ENCODE measurements around the gene CCNJ.
"Not testable (repeated sequence)": the region's sequence is repeated elsewhere in the genome, so short reads cannot be mapped to it uniquely, and the experiment has no call there.

The CCNJ gene

GRCh38 chr10:96043033-96043892 lies at the start of gene CCNJ:
Gene CCNJ (plus strand): TSS chr10:96043583. CDS start chr10:96044394, 811 bp downstream.
- peak; percentile 37 for DNase-seq (ENCODE audit: low read depth)

- not testable (repeated sequence) for DNase-seq (ENCODE audit: low read depth)
Measured at GRCh38 chr10:95994376-95994775, 49.0 kb upstream of the CCNJ start.

GRCh38 chr10:95998255-95998784 lies 45.1 kb upstream of the CCNJ start:
- no peak for DNase-seq (ENCODE audit: low read depth)

GRCh38 chr10:96013956-96014355 lies 29.4 kb upstream of the CCNJ start:
- DNase-seq (ENCODE audit: low read depth) = no peak

GRCh38 chr10:96014473-96015102 lies 28.8 kb upstream of the CCNJ start:
- DNase-seq (ENCODE audit: low read depth) = no peak

- DNase-seq (ENCODE audit: low read depth) = peak; percentile 10
Measured at GRCh38 chr10:96017191-96017687, 26.1 kb upstream of the CCNJ start.

- no peak for DNase-seq (ENCODE audit: low read depth)
Measured at GRCh38 chr10:96021332-96021731, 22.1 kb upstream of the CCNJ start.

- DNase-seq (ENCODE audit: low read depth) = no peak
Measured at GRCh38 chr10:96022739-96023138, 20.6 kb upstream of the CCNJ start.

GRCh38 chr10:96023168-96023567 lies 20.2 kb upstream of the CCNJ start:
- DNase-seq (ENCODE audit: low read depth) = no peak

- DNase-seq (ENCODE audit: low read depth) = no peak
Measured at GRCh38 chr10:96025566-96025965, 17.8 kb upstream of the CCNJ start.

- DNase-seq (ENCODE audit: low read depth) = no peak
Measured at GRCh38 chr10:96034625-96035024, 8.8 kb upstream of the CCNJ start.

GRCh38 chr10:96038476-96039387 lies 4.7 kb upstream of the CCNJ start:
- no peak for DNase-seq (ENCODE audit: low read depth)

- DNase-seq (ENCODE audit: low read depth) = no peak
Measured at GRCh38 chr10:96041146-96041545, 2.2 kb upstream of the CCNJ start.

GRCh38 chr10:96043893-96044715 lies 721 bp downstream of the CCNJ start:
- no peak for DNase-seq (ENCODE audit: low read depth)

- no peak for DNase-seq (ENCODE audit: low read depth)
Measured at GRCh38 chr10:96044736-96045135, 1.4 kb downstream of the CCNJ start.

GRCh38 chr10:96046546-96046945 lies 3.2 kb downstream of the CCNJ start:
- no peak for DNase-seq (ENCODE audit: low read depth)

GRCh38 chr10:96047004-96047649 lies 3.7 kb downstream of the CCNJ start:
- no peak for DNase-seq (ENCODE audit: low read depth)

- DNase-seq (ENCODE audit: low read depth) = not testable (repeated sequence)
Measured at GRCh38 chr10:96047925-96048324, 4.5 kb downstream of the CCNJ start.

- no peak for DNase-seq (ENCODE audit: low read depth)
Measured at GRCh38 chr10:96049340-96049739, 6.0 kb downstream of the CCNJ start.

GRCh38 chr10:96053985-96054384 lies 10.6 kb downstream of the CCNJ start:
- DNase-seq (ENCODE audit: low read depth) = no peak

GRCh38 chr10:96056787-96057186 lies 13.4 kb downstream of the CCNJ start:
- DNase-seq (ENCODE audit: low read depth) = no peak
